ENCODE results near the gene CAMTA1. TPM values are rescaled to one million over a fixed set of nuclear protein-coding genes. Genes with fewer than 3 reads are reported as not detected.

CAMTA1 gene
- total RNA-seq, 4 donors from 2014 or later: 45.3 to 68.9 (median 62.0) TPM

GRCh38 chr1:6891781-6892579 is 106.7 kb downstream of the CAMTA1 start:
- ATAC-seq (ENCODE audit: low FRiP score) (no peak), DNase-seq (ENCODE audit: low spot score) (no peak)
- no peak for TF ChIP-seq CTCF (IDR thresholded peaks at IDR 0.05)

- DNase-seq (ENCODE audit: low spot score) (no peak), ATAC-seq (ENCODE audit: low FRiP score) (no peak)
- TF ChIP-seq CTCF (IDR thresholded peaks at IDR 0.05): no peak
Measured at GRCh38 chr1:6893388-6893787, 108.1 kb downstream of the CAMTA1 start.

GRCh38 chr1:6897138-6897537 is 111.9 kb downstream of the CAMTA1 start:
- TF ChIP-seq CTCF (IDR thresholded peaks at IDR 0.05): no peak
- no peak for DNase-seq (ENCODE audit: low spot score)
- ATAC-seq (ENCODE audit: low FRiP score): no peak

- ATAC-seq (ENCODE audit: low FRiP score): no peak
- no peak for TF ChIP-seq CTCF (IDR thresholded peaks at IDR 0.05)
Measured at GRCh38 chr1:6898974-6899539, 113.8 kb downstream of the CAMTA1 start.

GRCh38 chr1:6899621-6900020 is 114.4 kb downstream of the CAMTA1 start:
- no peak for ATAC-seq (ENCODE audit: low FRiP score)
- DNase-seq (ENCODE audit: low spot score): no peak
- no peak for TF ChIP-seq CTCF (IDR thresholded peaks at IDR 0.05)

More at GRCh38 chr1:6898974-6899539, 113.8 kb downstream of the CAMTA1 start:
- DNase-seq (ENCODE audit: low spot score): no peak

- ATAC-seq (ENCODE audit: low FRiP score) (no peak), DNase-seq (ENCODE audit: low spot score) (no peak)
- TF ChIP-seq CTCF (IDR thresholded peaks at IDR 0.05): no peak
Measured at GRCh38 chr1:6902153-6902552, 116.9 kb downstream of the CAMTA1 start.

All from omental fat pad (tissue), 4 donors.